H9 (cell line): ENCODE measurements around the gene FHIT. TPM values are rescaled to one million over a fixed set of nuclear protein-coding genes. Genes with fewer than 3 reads are reported as not detected.

Experiments
- DNase-seq: peaks from one replicate; pipeline ENCODE4 v3.0.0-alpha.2; 2017
- H2AFZ ChIP-seq: one replicate; pipeline ENCODE4 v1.6.1; 2013; ENCODE audit warnings: mild to moderate bottlenecking, low read length, control low read depth, moderate library complexity
- H2AK5ac ChIP-seq: 2 replicates; pipeline ENCODE4 v1.6.1; 2013; ENCODE audit warnings: low read length, control low read depth, mixed read lengths; ENCODE audit not compliant: insufficient read length
- H2BK120ac ChIP-seq: one replicate; pipeline ENCODE4 v1.6.1; 2013; ENCODE audit warnings: low read depth, mild to moderate bottlenecking, low read length, control low read depth, inconsistent platforms; ENCODE audit not compliant: poor library complexity, severe bottlenecking
- H2BK12ac ChIP-seq: 2 replicates; pipeline ENCODE4 v1.6.1; 2013; ENCODE audit warnings: low read length, control low read depth, mixed read lengths, low read depth; ENCODE audit not compliant: insufficient read length
- H2BK15ac ChIP-seq: 2 replicates; pipeline ENCODE4 v1.6.1; 2013; ENCODE audit warnings: low read depth, low read length, control low read depth
- H2BK20ac ChIP-seq: one replicate; pipeline ENCODE4 v1.6.1; 2013; ENCODE audit warnings: low read depth, mild to moderate bottlenecking, low read length, control low read depth, inconsistent platforms; ENCODE audit not compliant: poor library complexity, severe bottlenecking
- H2BK5ac ChIP-seq: 2 replicates; pipeline ENCODE4 v1.6.1; 2013; ENCODE audit warnings: low read length, control low read depth, mixed read lengths; ENCODE audit not compliant: insufficient read length
- H3K14ac ChIP-seq: 2 replicates; pipeline ENCODE4 v1.6.1; 2013; ENCODE audit warnings: low read length, control low read depth; ENCODE audit not compliant: insufficient read depth
- H3K18ac ChIP-seq: 2 replicates; pipeline ENCODE4 v1.6.1; 2013; ENCODE audit warnings: low read depth, mild to moderate bottlenecking, mixed read lengths, low read length, control low read depth; ENCODE audit not compliant: insufficient read length
- H3K23ac ChIP-seq: 2 replicates; pipeline ENCODE4 v1.6.1; 2013; ENCODE audit warnings: low read length, control low read depth, mixed read lengths, low read depth; ENCODE audit not compliant: insufficient read length
- H3K23me2 ChIP-seq: 2 replicates; pipeline ENCODE4 v1.6.1; 2013; ENCODE audit warnings: low read depth, mild to moderate bottlenecking, mixed read lengths, low read length, control low read depth; ENCODE audit not compliant: insufficient read length, poor library complexity, severe bottlenecking
- H3K27ac ChIP-seq: 2 replicates; pipeline ENCODE4 v1.5.1; 2013; ENCODE audit warnings: low read length, control low read depth, mixed read lengths, low read depth; ENCODE audit not compliant: insufficient read length
- H3K27me3 ChIP-seq: 2 replicates; pipeline ENCODE4 v1.6.1; 2013; ENCODE audit warnings: low read length, control low read depth, inconsistent platforms; ENCODE audit not compliant: insufficient read depth
- H3K4ac ChIP-seq: 2 replicates; pipeline ENCODE4 v1.6.1; 2013; ENCODE audit warnings: low read depth, mild to moderate bottlenecking, control low read depth, inconsistent platforms, low read length, moderate library complexity
- H3K4me1 ChIP-seq: 2 replicates; pipeline ENCODE4 v1.6.1; 2013; ENCODE audit warnings: low read length, control low read depth, inconsistent platforms; ENCODE audit not compliant: insufficient read depth
- H3K4me2 ChIP-seq: 2 replicates; pipeline ENCODE4 v1.6.1; 2013; ENCODE audit warnings: low read length, control low read depth, mixed read lengths; ENCODE audit not compliant: insufficient read length, insufficient read depth
- H3K56ac ChIP-seq: 2 replicates; pipeline ENCODE4 v1.6.1; 2013; ENCODE audit warnings: low read depth, mild to moderate bottlenecking, mixed read lengths, low read length, control low read depth; ENCODE audit not compliant: insufficient read length
- H3K79me1 ChIP-seq: 2 replicates; pipeline ENCODE4 v1.6.1; 2013; ENCODE audit warnings: low read depth, mild to moderate bottlenecking, moderate library complexity, low read length, control low read depth, inconsistent platforms; ENCODE audit not compliant: insufficient read depth, poor library complexity, severe bottlenecking
- H3K79me2 ChIP-seq: 2 replicates; pipeline ENCODE4 v1.6.1; 2013; ENCODE audit warnings: low read length, control low read depth, inconsistent platforms; ENCODE audit not compliant: insufficient read depth
- H3K9ac ChIP-seq: 2 replicates; pipeline ENCODE4 v1.6.1; 2013; ENCODE audit warnings: low read length, control low read depth, mixed read lengths; ENCODE audit not compliant: insufficient read length; ENCODE audit errors: extremely low read depth
- H3K9me3 ChIP-seq: one replicate; pipeline ENCODE4 v1.6.1; 2013; ENCODE audit warnings: low read depth, low read length, inconsistent platforms; ENCODE audit not compliant: control insufficient read depth
- H3T11ph ChIP-seq: one replicate; pipeline ENCODE4 v1.6.1; 2013; ENCODE audit warnings: mild to moderate bottlenecking, low read length, control low read depth, inconsistent platforms
- H4K20me1 ChIP-seq: one replicate; pipeline ENCODE4 v1.6.1; 2013; ENCODE audit not compliant: control insufficient read depth, insufficient read length, insufficient read depth
- H4K5ac ChIP-seq: 2 replicates; pipeline ENCODE4 v1.6.1; 2013; ENCODE audit warnings: low read depth, mild to moderate bottlenecking, mixed read lengths, low read length, control low read depth; ENCODE audit not compliant: insufficient read length
- H4K8ac ChIP-seq: replicated peaks from 2 replicates; pipeline ENCODE4 v1.6.1; 2013; ENCODE audit warnings: low read length, control low read depth, mixed read lengths, low read depth; ENCODE audit not compliant: insufficient read length
- H4K91ac ChIP-seq: 2 replicates; pipeline ENCODE4 v1.6.1; 2013; ENCODE audit warnings: low read depth, mild to moderate bottlenecking, moderate library complexity, mixed read lengths, low read length, control low read depth; ENCODE audit not compliant: insufficient read length
- H3K27ac Mint-ChIP-seq, 3 experiments: 2 replicates in 2 of 3; 3 replicates in 1 of 3; pipeline ENCODE4 v1.8.0; 2020 to 2021; ENCODE audit warnings: mixed read lengths in 3 of 3, mild to moderate bottlenecking in 1 of 3, moderate library complexity in 1 of 3
- H3K27me3 Mint-ChIP-seq: 2 replicates; pipeline ENCODE4 v1.8.0; 2021; ENCODE audit warnings: low read depth, mild to moderate bottlenecking, moderate library complexity, mixed read lengths
- H3K36me3 Mint-ChIP-seq, 3 experiments: 2 replicates in 2 of 3; 3 replicates in 1 of 3; pipeline ENCODE4 v1.8.0; 2020 to 2021; ENCODE audit warnings: low read depth in 3 of 3, mixed read lengths in 3 of 3; ENCODE audit not compliant: insufficient read depth in 1 of 3
- H3K4me1 Mint-ChIP-seq, 2 experiments: 2 replicates each; pipeline ENCODE4 v1.8.0; 2020; ENCODE audit warnings: mixed read lengths in 2 of 2
- H3K4me3 Mint-ChIP-seq, 2 experiments: 2 replicates in 1 of 2; 3 replicates in 1 of 2; pipeline ENCODE4 v1.8.0; 2020 to 2021; ENCODE audit warnings: mild to moderate bottlenecking in 2 of 2, mixed read lengths in 2 of 2, moderate library complexity in 1 of 2
- H3K9me3 Mint-ChIP-seq, 2 experiments: 2 replicates in 1 of 2; 3 replicates in 1 of 2; pipeline ENCODE4 v1.8.0; 2020; ENCODE audit warnings: mild to moderate bottlenecking in 2 of 2, mixed read lengths in 2 of 2, moderate library complexity in 1 of 2
- CTCF ChIP-seq: fragments of 200-600 bp; sonication (generic); conservative IDR thresholded peaks from 3 replicates; pipeline ENCODE4 v1.8.0; 2021; ENCODE audit warnings: antibody characterized with exemption, mild to moderate bottlenecking
- WGBS: extraction: QIAGEN DNeasy Blood & Tissue Kit; methylation state at CpG from one replicate; pipeline ENCODE4 v1.1.7; 2013; ENCODE audit warnings: missing lambda C conversion rate, low lambda C conversion rate, mixed read lengths; ENCODE audit not compliant: insufficient read length; ENCODE audit errors: extremely low coverage; 5-methylcytosine and 5-hydroxymethylcytosine counted together
- total RNA-seq: library from RNA; stranded (reverse); gene quantifications from 2 replicates; pipeline ENCODE4 v1.2.1, GENCODE V29; 2021

Gene FHIT
- total RNA-seq, 1 experiment from 2014 or later, result 3.0 TPM

GRCh38 chr3:61278713-61279112, 27.5 kb upstream of the FHIT start:
- H3K79me2 ChIP-seq, result no peaks in the 10 kb centered on the region
- no peak overlapping the region for H3K23ac ChIP-seq
- H2BK5ac ChIP-seq, result no peak overlapping the region
- no peaks in the 10 kb centered on the region for H3K79me1 ChIP-seq
- no peak for TF ChIP-seq CTCF
- no peak overlapping the region for H3K9ac ChIP-seq
- no peaks in the 10 kb centered on the region for H3K4me1 ChIP-seq
- no peak for DNase-seq
- H2BK120ac ChIP-seq, result no peak overlapping the region
- H4K8ac ChIP-seq, result no peak overlapping the region
- no peak overlapping the region for H3K56ac ChIP-seq
- H4K20me1 ChIP-seq, result no peaks in the 10 kb centered on the region
- WGBS, result no CpG with 5 or more reads among the region's 2 CpGs
- H3K4ac ChIP-seq, result no peak overlapping the region
- no peak overlapping the region for H4K91ac ChIP-seq
- no peak overlapping the region for H3K4me3 Mint-ChIP-seq
- H3T11ph ChIP-seq, result no peak overlapping the region
- H2AK5ac ChIP-seq, result no peak overlapping the region
- no peaks in the 10 kb centered on the region for H3K36me3 Mint-ChIP-seq
- no peak overlapping the region for H3K4me2 ChIP-seq
- H2BK12ac ChIP-seq, result no peak overlapping the region
- peaks cover 0 to 2% of the 10 kb centered on the region in 2 experiments; a peak in 1 of 4 replicates for H3K4me1 Mint-ChIP-seq
- no peaks in the 10 kb centered on the region for H3K23me2 ChIP-seq
- H3K27ac Mint-ChIP-seq, result no peak overlapping the region
- no peaks in the 10 kb centered on the region for H3K27me3 Mint-ChIP-seq
- H3K9me3 Mint-ChIP-seq, result no peaks in the 10 kb centered on the region
- no peak overlapping the region for H3K18ac ChIP-seq
- H3K9me3 ChIP-seq, result no peaks in the 10 kb centered on the region
- no peak overlapping the region for H2AFZ ChIP-seq
- no peaks in the 10 kb centered on the region for H3K27me3 ChIP-seq
- no peak overlapping the region for H3K14ac ChIP-seq
- H2BK15ac ChIP-seq, result no peak overlapping the region
- H3K27ac ChIP-seq, result no peak overlapping the region
- H4K5ac ChIP-seq, result no peak overlapping the region
- no peak overlapping the region for H2BK20ac ChIP-seq
